IPS-20b (cell line): ENCODE measurements around the gene PHLDB2.
A peak's percentile ranks its signal among the peaks of the same experiment; 100 is the strongest.

ENCODE experiments used
- H3K27ac ChIP-seq: one replicate; pipeline ENCODE4 v1.5.1; 2013; ENCODE audit warnings: low read length
- H3K27me3 ChIP-seq: 2 replicates; pipeline ENCODE4 v1.6.1; 2013; ENCODE audit warnings: mild to moderate bottlenecking, low read length, inconsistent platforms; ENCODE audit not compliant: insufficient read depth
- H3K36me3 ChIP-seq: 2 replicates; pipeline ENCODE4 v1.6.1; 2013; ENCODE audit warnings: low read depth, mild to moderate bottlenecking, inconsistent platforms, low read length, moderate library complexity; ENCODE audit not compliant: insufficient read depth
- H3K4me1 ChIP-seq: 2 replicates; pipeline ENCODE4 v1.6.1; 2013; ENCODE audit warnings: mild to moderate bottlenecking, control low read depth, inconsistent platforms, low read length, moderate library complexity; ENCODE audit not compliant: insufficient read depth
- H3K4me3 ChIP-seq: 2 replicates; pipeline ENCODE4 v1.5.1; 2013; ENCODE audit warnings: mild to moderate bottlenecking, low read length, inconsistent platforms
- H3K9ac ChIP-seq: 2 replicates; pipeline ENCODE4 v1.6.1; 2013; ENCODE audit warnings: low read depth, mild to moderate bottlenecking, inconsistent platforms, low read length, moderate library complexity
- H3K9me3 ChIP-seq: 2 replicates; pipeline ENCODE4 v1.6.1; 2013; ENCODE audit warnings: mild to moderate bottlenecking, low read depth, low read length, inconsistent platforms; ENCODE audit not compliant: insufficient read depth

PHLDB2 gene

GRCh38 chr3:111968319-111969054, 109.4 kb downstream of the PHLDB2 start:
- no peaks in the 10 kb centered on the region for H3K27me3 ChIP-seq
- H3K27ac ChIP-seq = no peak overlapping the region
- peaks cover 5% of the 10 kb centered on the region; the same call in 1 of the 2 replicates for H3K4me1 ChIP-seq
- H3K9ac ChIP-seq = no peak overlapping the region
- peaks cover 17% of the 10 kb centered on the region for H3K36me3 ChIP-seq
- no peaks in the 10 kb centered on the region for H3K9me3 ChIP-seq
- no peak overlapping the region for H3K4me3 ChIP-seq

GRCh38 chr3:111970376-111970775, 111.3 kb downstream of the PHLDB2 start:
- Histone ChIP-seq H3K27me3 (no peaks in the 10 kb centered on the region), H3K9ac (no peak overlapping the region), H3K36me3 (peaks cover 11% of the 10 kb centered on the region; the same call in 1 of the 2 replicates), H3K4me3 (no peak overlapping the region), H3K4me1 (peaks cover 5% of the 10 kb centered on the region; the same call in 1 of the 2 replicates), H3K27ac (no peak overlapping the region), H3K9me3 (no peaks in the 10 kb centered on the region)

GRCh38 chr3:111971533-111972130, 112.6 kb downstream of the PHLDB2 start:
- Histone ChIP-seq H3K27me3 (no peaks in the 10 kb centered on the region), H3K36me3 (peaks cover 11% of the 10 kb centered on the region; the same call in 1 of the 2 replicates), H3K9me3 (no peaks in the 10 kb centered on the region), H3K4me1 (peaks cover 5% of the 10 kb centered on the region; the same call in 1 of the 2 replicates), H3K9ac (no peak overlapping the region), H3K27ac (no peak overlapping the region), H3K4me3 (no peak overlapping the region)

GRCh38 chr3:111972891-111973290, 113.8 kb downstream of the PHLDB2 start:
- Histone ChIP-seq H3K9ac (no peak overlapping the region), H3K36me3 (peaks cover 11% of the 10 kb centered on the region; the same call in 1 of the 2 replicates), H3K4me3 (no peak overlapping the region), H3K4me1 (no peaks in the 10 kb centered on the region), H3K9me3 (no peaks in the 10 kb centered on the region), H3K27ac (no peak overlapping the region), H3K27me3 (no peaks in the 10 kb centered on the region)

GRCh38 chr3:111975131-111975530, 116.1 kb downstream of the PHLDB2 start:
- Histone ChIP-seq H3K36me3 (no peaks in the 10 kb centered on the region; the same call in 1 of the 2 replicates), H3K9me3 (no peaks in the 10 kb centered on the region), H3K27me3 (no peaks in the 10 kb centered on the region), H3K4me1 (peaks cover 4% of the 10 kb centered on the region; the same call in 1 of the 2 replicates), H3K4me3 (no peak overlapping the region), H3K27ac (no peak overlapping the region), H3K9ac (no peak overlapping the region)

GRCh38 chr3:111976254-111976653, 117.2 kb downstream of the PHLDB2 start:
- Histone ChIP-seq H3K27me3 (no peaks in the 10 kb centered on the region), H3K4me3 (no peak overlapping the region), H3K27ac (no peak overlapping the region), H3K4me1 (peaks cover 4% of the 10 kb centered on the region; the same call in 1 of the 2 replicates), H3K9me3 (no peaks in the 10 kb centered on the region), H3K36me3 (no peaks in the 10 kb centered on the region; the same call in 1 of the 2 replicates), H3K9ac (no peak overlapping the region)

GRCh38 chr3:111978583-111979433, 119.7 kb downstream of the PHLDB2 start, which contains the start of gene ABHD10:
Gene ABHD10, plus strand, starts transcription at chr3:111979026. Its CDS starts 36 bp downstream, at chr3:111979062.
- peak within 1 kb of the TSS; percentile 6 for H3K27ac ChIP-seq

GRCh38 chr3:111979434-111980038, 120.5 kb downstream of the PHLDB2 start:
- peak overlapping the region; percentile 80 for H3K9ac ChIP-seq
- H3K27me3 ChIP-seq = no peaks in the 10 kb centered on the region
- peaks cover 4% of the 10 kb centered on the region; the same call in 1 of the 2 replicates for H3K36me3 ChIP-seq
- H3K9me3 ChIP-seq = no peaks in the 10 kb centered on the region
- H3K4me3 ChIP-seq = peak overlapping the region; percentile 86
- H3K4me1 ChIP-seq = peaks cover 4% of the 10 kb centered on the region; the same call in 1 of the 2 replicates
- H3K27ac ChIP-seq = peak overlapping the region; percentile 6

More at GRCh38 chr3:111978583-111979433, 119.7 kb downstream of the PHLDB2 start, which contains the start of gene ABHD10:
- H3K36me3 ChIP-seq = peaks cover 4% of the 10 kb centered on the region; the same call in 1 of the 2 replicates
- no peaks in the 10 kb centered on the region for H3K9me3 ChIP-seq
- peak within 1 kb of the TSS; percentile 80 for H3K9ac ChIP-seq
- H3K27me3 ChIP-seq = no peaks in the 10 kb centered on the region
- peak within 1 kb of the TSS; percentile 86 for H3K4me3 ChIP-seq
- H3K4me1 ChIP-seq = peaks cover 4% of the 10 kb centered on the region; the same call in 1 of the 2 replicates

- H3K4me1 ChIP-seq = peaks cover 4% of the 10 kb centered on the region; the same call in 1 of the 2 replicates
- no peak overlapping the region for H3K9ac ChIP-seq
- H3K36me3 ChIP-seq = peaks cover 4% of the 10 kb centered on the region; the same call in 1 of the 2 replicates
- peak overlapping the region; percentile 86; the same call in 1 of the 2 replicates for H3K4me3 ChIP-seq
- H3K9me3 ChIP-seq = no peaks in the 10 kb centered on the region
- H3K27me3 ChIP-seq = no peaks in the 10 kb centered on the region
- no peak overlapping the region for H3K27ac ChIP-seq
Observed at GRCh38 chr3:111980716-111981456, 121.8 kb downstream of the PHLDB2 start.

GRCh38 chr3:111981457-111981763, 122.3 kb downstream of the PHLDB2 start:
- Histone ChIP-seq H3K9ac (no peak overlapping the region), H3K36me3 (peaks cover 4% of the 10 kb centered on the region; the same call in 1 of the 2 replicates), H3K27me3 (no peaks in the 10 kb centered on the region), H3K9me3 (no peaks in the 10 kb centered on the region), H3K4me1 (peaks cover 4% of the 10 kb centered on the region; the same call in 1 of the 2 replicates), H3K27ac (no peak overlapping the region), H3K4me3 (no peak overlapping the region; the same call in 1 of the 2 replicates)
